GM12873 (cell line): ENCODE results near the gene TNFRSF13B.

ENCODE experiments used
- CTCF ChIP-seq: IDR thresholded peaks from 2 replicates; pipeline ENCODE4 v1.5.1; 2012; ENCODE audit warnings: low read depth, mild to moderate bottlenecking, moderate library complexity, low read length, control low read depth; ENCODE audit not compliant: insufficient read depth; ENCODE audit errors: missing control alignments

TNFRSF13B gene

GRCh38 chr17:16923097-16923903, 48.6 kb downstream of the TNFRSF13B start:
- TF ChIP-seq CTCF: no peak

- peak; percentile 39 for TF ChIP-seq CTCF
Measured at GRCh38 chr17:16922386-16923096, 49.4 kb downstream of the TNFRSF13B start.

- TF ChIP-seq CTCF: no peak
Measured at GRCh38 chr17:16920628-16921020, 51.3 kb downstream of the TNFRSF13B start.

GRCh38 chr17:16919663-16920627, 52.0 kb downstream of the TNFRSF13B start:
- TF ChIP-seq CTCF: no peak

GRCh38 chr17:16918443-16918842, 53.5 kb downstream of the TNFRSF13B start:
- no peak for TF ChIP-seq CTCF

GRCh38 chr17:16917671-16918394, 54.1 kb downstream of the TNFRSF13B start:
- TF ChIP-seq CTCF: no peak

- no peak for TF ChIP-seq CTCF
Measured at GRCh38 chr17:16916557-16916920, 55.4 kb downstream of the TNFRSF13B start.
